NCI-H1092 treated with DMSO at 0.1 percent for 48 hours (cell line): ENCODE results near the gene APP.

Source experiments
- DNase-seq: peaks from one replicate; lab custom pipeline; 2025; lab: John Stamatoyannopoulos, UW

APP gene

GRCh38 chr21:25905126-25905525 is 265.4 kb downstream of the APP start:
- DNase-seq = no peak

GRCh38 chr21:25904044-25904695 is 266.4 kb downstream of the APP start:
- DNase-seq = no peak

- DNase-seq = no peak
These were observed 267.0 kb downstream of the APP start for GRCh38 chr21:25903607-25904006.

GRCh38 chr21:25901330-25901979 is 269.1 kb downstream of the APP start:
- no peak for DNase-seq

DNA sequence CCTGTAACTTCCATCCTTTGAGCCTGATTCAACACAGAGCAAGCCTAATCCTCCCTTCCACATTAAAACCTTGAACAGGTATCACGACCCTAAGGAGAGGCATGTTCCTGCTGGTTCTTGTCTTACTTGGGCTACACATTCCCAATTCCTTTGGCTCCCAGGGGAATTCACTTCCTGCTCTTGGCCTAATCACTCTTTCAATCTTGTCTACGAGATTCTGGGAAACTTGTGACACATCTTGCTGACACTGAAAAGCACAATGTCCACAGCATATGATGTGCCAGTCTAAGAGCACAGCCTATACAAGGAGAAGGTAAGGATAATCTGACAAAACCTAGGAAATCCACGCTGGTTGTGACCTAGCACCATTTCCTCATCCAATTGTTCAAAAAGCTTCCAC is 271.9 kb downstream of the APP start:
- DNase-seq = no peak

DNA sequence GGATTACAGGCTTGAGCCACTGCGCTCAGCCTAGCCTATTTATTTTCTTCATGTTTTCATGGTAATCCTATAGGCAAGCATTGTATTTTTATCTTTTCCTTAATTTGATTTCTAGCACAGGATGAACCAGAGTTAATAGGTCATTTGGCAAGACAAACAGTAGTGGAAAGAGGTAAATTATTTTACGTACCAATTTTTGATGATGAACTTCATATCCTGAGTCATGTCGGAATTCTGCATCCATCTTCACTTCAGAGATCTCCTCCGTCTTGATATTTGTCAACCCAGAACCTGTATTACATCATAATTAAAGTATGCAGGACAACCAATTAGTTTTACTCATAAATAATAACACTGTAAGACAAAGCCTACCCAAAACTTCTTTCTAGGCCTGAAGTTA is 273.2 kb downstream of the APP start:
- no peak for DNase-seq

- DNase-seq = no peak
These were observed 274.0 kb downstream of the APP start for GRCh38 chr21:25896501-25897056.

DNA sequence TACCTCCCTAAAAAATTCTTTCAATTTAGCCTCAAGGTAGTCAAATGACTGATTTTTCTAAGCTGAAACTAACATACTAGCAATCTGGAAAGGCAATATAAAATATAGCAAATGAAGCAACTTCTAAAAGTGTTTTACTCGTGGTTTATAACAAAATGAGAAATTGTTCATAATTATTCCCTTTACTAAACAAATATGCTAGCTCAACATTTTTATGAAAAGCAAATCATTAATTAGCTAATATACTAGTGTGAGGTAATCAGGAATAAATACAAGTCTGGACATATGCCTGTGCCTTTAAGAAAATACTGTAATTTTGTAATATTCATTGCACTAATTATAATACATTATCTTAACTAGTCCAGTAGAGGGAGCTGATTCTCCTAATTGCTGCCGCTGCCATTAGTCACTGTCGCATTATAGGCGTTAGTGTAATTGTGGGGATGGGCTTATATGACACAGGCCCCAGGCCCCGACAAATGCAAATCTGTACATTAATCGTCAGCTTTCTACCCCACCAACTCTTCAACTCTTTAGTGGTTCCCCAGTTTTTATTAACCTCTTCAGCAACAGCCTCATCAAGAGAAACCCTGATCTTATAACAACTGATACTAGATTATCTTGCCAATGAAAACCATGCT is 274.9 kb downstream of the APP start:
- no peak for DNase-seq

GRCh38 chr21:25893191-25893590 is 277.4 kb downstream of the APP start:
- DNase-seq = no peak

- no peak for DNase-seq
These were observed 279.0 kb downstream of the APP start for GRCh38 chr21:25891596-25891995.

DNA sequence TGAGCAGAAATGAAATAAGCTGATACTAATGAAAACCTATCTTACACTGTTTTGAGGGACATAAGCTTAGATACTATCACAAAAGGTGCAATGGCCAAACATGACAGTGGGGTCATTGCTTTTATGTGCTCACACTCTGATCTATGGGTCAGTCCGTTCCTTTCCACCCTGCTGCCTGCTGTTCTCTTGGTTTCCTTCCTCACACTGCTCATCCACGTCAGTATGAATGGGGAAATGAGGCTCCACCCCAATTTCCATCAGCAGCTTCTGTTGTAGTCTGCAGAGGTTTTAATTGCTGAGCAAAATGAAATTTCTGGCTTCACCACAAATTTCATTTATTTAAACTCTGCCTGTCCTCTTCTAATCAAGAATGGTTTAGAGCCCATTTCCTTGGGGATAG is 280.6 kb downstream of the APP start:
- DNase-seq = no peak

GRCh38 chr21:25888711-25889110 is 281.9 kb downstream of the APP start:
- DNase-seq = no peak

GRCh38 chr21:25887646-25888306 is 282.8 kb downstream of the APP start:
- no peak for DNase-seq

DNA sequence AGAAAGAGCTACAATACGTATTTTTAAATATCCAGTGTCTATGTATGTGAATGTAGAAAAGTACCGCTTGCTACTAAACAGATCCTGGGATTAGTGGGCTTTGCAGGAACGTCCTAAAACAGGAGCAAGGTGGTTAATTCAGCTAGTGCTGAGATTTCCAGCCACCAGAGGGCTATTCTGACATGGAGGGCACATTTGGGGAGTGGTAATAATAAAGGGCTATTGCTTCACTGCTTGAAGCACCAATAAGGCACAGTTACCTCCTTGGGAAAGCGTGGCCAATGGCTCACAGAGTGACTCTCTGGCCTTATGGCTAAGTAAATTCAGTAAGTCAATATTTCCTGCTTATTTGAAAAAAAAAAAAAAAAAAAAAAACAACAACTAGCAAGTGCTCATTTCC is 283.4 kb downstream of the APP start:
- no peak for DNase-seq

- no peak for DNase-seq
These were observed 284.7 kb downstream of the APP start for GRCh38 chr21:25885880-25886279.

GRCh38 chr21:25885405-25885804 is 285.2 kb downstream of the APP start:
- no peak for DNase-seq

DNA sequence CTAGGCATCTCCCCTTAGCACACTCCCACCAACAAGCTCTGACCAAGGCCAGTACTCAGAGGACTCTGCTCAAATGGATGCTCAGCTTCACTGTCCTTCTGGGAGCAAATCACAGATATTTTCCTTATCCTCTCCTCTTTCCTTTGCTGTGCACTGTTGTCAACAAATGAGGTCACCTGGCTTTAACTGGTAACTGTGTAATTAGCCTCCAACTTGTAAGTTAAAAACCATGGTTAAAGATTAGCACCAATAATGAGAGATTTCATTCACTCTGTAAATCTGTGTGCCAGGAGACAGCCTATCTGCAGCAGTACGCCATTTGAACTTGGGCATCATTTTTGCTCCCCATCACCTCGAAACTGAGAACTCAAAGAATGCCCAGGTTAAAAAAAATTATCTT is 286.3 kb downstream of the APP start:
- DNase-seq = no peak

DNA sequence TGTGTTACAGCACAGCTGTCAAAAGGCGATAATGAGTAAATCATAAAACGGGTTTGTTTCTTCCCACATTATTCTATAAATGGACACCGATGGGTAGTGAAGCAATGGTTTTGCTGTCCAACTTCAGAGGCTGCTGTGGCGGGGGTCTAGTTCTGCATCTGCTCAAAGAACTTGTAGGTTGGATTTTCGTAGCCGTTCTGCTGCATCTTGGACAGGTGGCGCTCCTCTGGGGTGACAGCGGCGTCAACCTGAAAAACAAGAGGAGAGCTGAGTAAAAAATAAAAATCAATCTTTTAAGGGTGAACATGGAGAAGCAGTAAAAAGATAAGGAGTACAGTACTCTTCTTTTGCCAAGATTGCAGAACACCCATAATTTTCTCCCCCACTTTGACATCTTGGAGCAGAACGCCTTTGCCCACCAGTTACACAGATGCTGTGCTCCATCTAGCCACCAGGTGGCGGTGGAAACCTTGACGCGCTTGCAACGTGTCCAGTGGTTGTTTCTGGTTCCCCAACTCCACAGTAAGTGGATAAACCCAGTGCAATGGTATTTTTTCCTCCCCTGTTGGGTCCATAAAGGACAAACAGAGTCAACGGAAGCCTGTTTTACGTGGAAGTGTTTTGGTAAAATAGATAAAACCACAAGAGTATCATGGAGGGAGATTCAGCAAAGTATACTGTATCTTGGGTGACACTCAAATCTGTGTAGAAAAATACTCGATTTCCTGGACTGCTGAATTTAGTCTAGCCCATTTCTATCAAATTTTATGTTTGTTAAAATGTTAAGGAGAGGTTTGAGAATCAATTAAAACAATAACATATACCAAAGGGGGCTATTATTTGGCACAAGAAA is 288.8 kb downstream of the APP start:
- DNase-seq = peak; percentile 66

DNA sequence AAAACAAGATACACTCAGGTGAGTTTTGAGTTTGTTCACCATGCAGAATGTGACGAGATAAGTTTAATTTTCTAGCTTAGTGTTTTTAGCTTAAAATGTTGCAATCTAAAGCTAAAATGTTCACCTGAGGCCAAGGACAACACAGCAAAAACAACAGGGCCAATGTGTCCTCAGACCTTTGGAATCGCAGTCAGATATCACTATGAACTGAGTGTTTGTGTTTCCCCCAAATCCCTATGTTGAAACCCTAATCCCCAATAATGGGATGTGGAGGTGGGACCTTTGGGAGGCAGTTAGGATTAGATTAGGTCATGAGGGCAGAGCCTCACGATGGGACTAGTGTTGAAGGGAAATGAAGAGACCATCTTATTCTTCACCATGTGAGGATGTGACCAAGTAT is 291.4 kb downstream of the APP start:
- no peak for DNase-seq

DNA sequence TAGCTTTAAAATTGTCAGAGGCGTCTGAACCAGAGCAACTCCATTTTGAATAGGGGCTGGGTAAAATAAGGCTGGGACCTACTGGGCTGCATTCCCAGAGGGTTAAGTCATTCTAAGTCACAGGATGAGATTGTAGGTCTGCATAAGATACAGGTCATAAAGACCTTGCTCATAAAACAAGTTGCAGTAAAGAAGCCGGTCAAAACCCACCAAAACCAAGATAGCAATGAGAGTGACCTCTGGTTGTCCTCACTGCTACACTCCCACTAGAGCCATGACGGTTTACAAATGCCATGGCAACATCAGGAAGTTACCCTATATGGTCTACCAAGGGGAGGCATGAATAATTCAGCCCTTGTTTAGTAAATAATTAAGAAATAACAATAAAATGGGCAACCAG is 292.2 kb downstream of the APP start:
- DNase-seq = no peak

DNA sequence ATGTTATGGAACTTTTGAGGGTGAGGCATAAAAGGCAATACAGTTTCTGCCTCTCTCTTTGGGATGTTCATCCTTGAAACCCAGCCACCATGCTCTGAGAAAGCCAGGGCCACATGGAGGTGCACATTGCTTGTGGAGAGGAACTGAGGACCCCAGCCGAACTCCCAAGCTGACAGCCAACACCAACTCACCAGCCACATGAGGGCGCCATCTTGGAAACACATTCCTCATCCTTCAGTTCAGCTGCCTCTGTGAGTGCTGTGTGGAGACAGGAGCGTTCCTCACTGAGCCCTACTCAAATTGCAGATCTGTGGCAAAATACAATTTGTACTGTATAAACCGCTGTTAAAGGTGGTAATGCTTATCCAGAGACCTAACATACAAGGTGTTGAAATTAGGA is 298.3 kb downstream of the APP start:
- DNase-seq = no peak

- no peak for DNase-seq
These were observed 299.0 kb downstream of the APP start for GRCh38 chr21:25871566-25871965.
